VCaP (cell line): ENCODE results near the gene TEK.

Source experiments
- H3K27ac ChIP-seq: fragments of 450-650 bp; 2 replicates; pipeline ENCODE4 v1.5.1; 2017
- TF ChIP-seq, protein P1 (sequence below): fragments of 450-650 bp; conservative IDR thresholded peaks from 2 replicates; pipeline ENCODE4 v1.5.1; 2017; ENCODE audit warnings: mild to moderate bottlenecking, moderate library complexity

The TEK gene

DNA sequence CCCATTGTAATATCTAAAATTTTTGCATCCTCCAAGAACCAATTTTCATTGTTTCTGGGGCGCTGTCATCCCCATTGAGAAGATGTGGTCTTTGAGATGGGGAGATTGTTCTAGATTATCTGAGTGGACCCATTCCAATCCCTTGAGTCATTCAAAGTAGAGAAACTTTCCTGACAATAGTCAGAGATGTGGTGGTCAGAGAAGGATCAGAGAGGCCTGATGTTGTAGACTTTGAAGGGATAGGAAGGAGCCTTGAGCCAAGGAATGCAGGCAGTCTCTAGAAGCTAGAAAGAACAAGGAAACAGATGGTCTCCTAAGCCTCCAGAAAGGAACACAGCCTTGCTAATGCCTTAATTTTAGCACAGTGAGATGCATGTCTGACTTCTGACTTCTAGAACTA, 80.4 kb downstream of the TEK start:
- TF ChIP-seq, protein P1, sequence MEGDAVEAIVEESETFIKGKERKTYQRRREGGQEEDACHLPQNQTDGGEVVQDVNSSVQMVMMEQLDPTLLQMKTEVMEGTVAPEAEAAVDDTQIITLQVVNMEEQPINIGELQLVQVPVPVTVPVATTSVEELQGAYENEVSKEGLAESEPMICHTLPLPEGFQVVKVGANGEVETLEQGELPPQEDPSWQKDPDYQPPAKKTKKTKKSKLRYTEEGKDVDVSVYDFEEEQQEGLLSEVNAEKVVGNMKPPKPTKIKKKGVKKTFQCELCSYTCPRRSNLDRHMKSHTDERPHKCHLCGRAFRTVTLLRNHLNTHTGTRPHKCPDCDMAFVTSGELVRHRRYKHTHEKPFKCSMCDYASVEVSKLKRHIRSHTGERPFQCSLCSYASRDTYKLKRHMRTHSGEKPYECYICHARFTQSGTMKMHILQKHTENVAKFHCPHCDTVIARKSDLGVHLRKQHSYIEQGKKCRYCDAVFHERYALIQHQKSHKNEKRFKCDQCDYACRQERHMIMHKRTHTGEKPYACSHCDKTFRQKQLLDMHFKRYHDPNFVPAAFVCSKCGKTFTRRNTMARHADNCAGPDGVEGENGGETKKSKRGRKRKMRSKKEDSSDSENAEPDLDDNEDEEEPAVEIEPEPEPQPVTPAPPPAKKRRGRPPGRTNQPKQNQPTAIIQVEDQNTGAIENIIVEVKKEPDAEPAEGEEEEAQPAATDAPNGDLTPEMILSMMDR: no peak
- no peak overlapping the region for H3K27ac ChIP-seq

DNA sequence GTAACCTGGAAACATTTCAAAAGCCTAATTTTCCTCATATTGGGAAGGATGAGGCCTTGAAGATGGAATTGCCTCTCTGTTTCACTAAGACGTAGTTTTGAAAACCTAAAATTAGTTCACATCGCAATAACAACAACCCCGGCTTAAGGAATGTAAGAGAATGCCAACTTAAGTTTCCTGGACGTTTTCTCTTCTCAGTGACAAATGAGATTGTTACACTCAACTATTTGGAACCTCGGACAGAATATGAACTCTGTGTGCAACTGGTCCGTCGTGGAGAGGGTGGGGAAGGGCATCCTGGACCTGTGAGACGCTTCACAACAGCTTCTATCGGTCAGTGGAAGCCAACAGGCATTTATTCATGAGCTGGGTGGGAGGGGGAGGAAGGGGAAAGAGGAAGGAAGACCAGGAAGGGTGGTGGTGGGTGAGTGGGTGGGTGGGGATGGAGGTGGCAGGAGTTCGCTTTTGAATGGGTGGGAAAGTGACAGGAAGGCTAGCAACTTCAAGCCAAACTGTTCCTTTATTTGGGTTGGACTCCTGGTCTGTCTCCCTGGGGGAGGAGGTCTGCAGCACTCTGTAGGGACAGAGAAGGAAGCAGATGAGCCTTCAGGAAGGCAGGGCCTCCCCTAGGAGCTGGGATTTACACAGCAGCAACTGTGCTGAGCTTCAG, 83.4 kb downstream of the TEK start:
- H3K27ac ChIP-seq: no peak overlapping the region
- TF ChIP-seq, protein P1: no peak

DNA sequence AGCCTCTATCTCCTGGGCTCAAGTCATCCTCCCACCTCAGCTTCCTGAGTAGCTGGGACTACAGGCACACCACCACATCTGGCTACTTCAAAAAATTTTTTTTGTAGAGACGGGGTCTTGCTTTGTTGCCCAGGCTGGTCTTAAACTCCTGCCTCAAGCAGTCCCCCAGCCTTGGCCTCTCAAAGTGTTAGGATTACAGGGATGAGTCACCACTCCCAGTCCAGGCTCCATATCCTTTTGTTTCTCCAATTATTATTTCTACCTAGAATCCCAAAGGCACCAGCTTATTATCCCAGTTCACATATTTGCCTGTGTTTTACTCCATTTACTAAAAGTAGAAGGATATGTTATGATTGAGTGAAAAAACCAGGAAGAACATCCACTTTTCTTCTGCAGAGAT, 84.9 kb downstream of the TEK start:
- no peak overlapping the region for H3K27ac ChIP-seq

DNA sequence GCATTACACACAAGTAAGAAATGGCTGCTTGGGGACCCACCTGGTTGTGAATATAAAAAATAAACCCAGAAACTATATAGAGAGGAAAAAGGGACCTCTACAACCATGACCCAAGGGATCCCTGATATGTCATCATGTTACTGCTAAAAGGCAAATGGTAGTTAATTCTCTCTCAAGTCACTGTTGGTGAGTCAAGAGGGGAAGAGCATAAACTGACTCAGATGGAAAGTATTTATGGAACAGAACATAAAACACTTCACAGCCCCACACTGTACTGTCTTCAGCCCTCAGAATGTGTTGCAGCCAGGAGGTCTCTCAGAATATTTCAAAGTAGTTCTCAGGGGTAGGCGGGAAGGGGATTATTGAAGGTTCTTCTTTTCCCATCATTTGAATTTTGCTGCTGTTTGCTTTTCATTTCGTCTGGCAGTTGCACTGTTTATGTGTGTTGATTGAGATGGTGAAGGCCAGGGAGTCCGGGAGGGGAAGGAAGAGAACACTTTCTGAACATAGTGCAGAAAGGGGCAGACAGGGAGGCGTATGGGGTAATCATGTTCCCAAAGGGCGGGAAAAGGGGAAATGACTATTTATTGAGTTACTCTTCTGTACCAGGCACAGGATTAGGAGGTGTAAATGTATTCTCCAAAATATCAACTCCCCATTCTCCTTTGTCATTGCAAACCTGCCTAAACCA, 85.5 kb downstream of the TEK start:
- TF ChIP-seq, protein P1: no peak
- H3K27ac ChIP-seq: no peak overlapping the region

More for the DNA sequence above, 84.9 kb downstream of the TEK start:
- TF ChIP-seq, protein P1: no peak

DNA sequence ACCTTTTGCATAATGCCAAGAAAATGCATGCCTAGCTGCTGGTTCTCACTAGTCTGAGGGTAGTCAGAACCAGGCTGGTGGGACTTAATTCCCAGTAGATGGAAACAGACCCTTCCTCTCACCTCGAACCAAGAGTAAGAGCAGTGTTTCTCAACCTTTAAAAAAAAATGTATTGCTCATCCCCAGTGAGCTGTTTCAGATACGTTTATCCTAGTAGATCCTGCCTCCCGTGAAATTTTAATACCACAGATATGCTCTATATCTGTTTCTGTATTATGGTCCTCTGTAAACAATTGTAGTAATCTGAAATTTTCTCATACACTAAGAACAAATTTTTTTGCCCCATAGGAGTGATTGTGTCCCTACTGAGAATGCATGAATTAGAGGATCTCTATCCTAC, 86.2 kb downstream of the TEK start:
- no peak overlapping the region for H3K27ac ChIP-seq
- TF ChIP-seq, protein P1: no peak

DNA sequence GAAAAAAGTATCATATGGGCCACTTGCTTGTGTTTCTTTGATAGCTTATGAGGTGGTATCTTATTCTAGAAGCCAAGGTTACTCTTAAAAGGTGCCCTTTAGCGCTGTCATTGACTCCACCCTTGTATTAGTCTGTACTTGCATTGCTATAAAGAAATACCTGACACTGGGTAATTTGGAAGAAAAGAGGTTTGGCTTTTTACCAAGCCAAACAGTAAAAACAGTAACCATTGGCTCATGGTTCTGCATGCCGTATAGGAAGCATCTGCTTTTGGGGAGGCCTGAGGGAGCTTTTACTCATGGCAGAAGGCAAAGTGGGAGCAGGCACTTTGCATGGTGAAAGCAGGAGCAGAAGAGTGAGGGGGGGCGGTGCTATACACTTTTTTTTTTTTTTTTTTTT, 87.4 kb downstream of the TEK start:
- H3K27ac ChIP-seq: no peak overlapping the region
- TF ChIP-seq, protein P1: no peak

DNA sequence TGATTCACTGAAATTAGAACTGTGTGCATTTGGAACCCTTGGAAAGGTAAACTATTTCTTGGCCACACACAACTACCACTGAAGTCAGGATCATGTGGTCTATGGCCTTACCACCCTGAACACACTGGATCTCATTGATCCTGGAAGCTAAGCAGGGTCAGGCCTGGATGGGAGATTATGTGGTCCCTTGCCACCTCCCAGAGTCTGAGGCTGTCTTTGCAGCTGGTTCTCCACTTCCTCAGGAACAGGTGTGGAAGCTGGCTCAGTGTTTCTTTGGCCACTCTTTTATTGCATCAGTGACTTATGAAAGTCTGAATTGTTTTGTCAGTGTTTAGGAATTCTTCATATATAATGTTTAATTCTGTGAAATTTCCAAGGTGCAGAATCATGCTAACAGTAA, 89.2 kb downstream of the TEK start:
- TF ChIP-seq, protein P1: peak; percentile 38
- no peak overlapping the region for H3K27ac ChIP-seq
